LNCaP clone FGC (cell line): ENCODE data around the gene APOBEC3H.

Source experiments
- DNase-seq: peaks from one replicate; pipeline ENCODE4 v3.0.0-alpha.2; 2011; ENCODE audit warnings: low read depth
- H3K4me3 ChIP-seq: 2 replicates; pipeline ENCODE4 v1.5.1; 2011; ENCODE audit warnings: mild to moderate bottlenecking, low read depth, low read length, control low read depth
- CTCF ChIP-seq: IDR thresholded peaks from 2 replicates; pipeline ENCODE4 v1.5.1; 2012; ENCODE audit warnings: mild to moderate bottlenecking; ENCODE audit not compliant: control insufficient read depth, insufficient read depth; ENCODE audit errors: extremely low read depth

APOBEC3H gene

GRCh38 chr22:39136317-39136716 lies 39.3 kb downstream of the APOBEC3H start:
- no peak overlapping the region for H3K4me3 ChIP-seq
- no peak for DNase-seq
- no peak for TF ChIP-seq CTCF

- TF ChIP-seq CTCF = no peak
- DNase-seq = no peak
- H3K4me3 ChIP-seq = no peak overlapping the region
Observed at GRCh38 chr22:39138357-39138997, 41.4 kb downstream of the APOBEC3H start.

- no peak overlapping the region for H3K4me3 ChIP-seq
- no peak for TF ChIP-seq CTCF
- DNase-seq = no peak
Observed at GRCh38 chr22:39139933-39140332, 42.9 kb downstream of the APOBEC3H start.

- DNase-seq = no peak
- no peak for TF ChIP-seq CTCF
- no peak overlapping the region for H3K4me3 ChIP-seq
Observed at GRCh38 chr22:39142088-39142680, 45.1 kb downstream of the APOBEC3H start.

GRCh38 chr22:39144101-39144767 lies 47.2 kb downstream of the APOBEC3H start:
- peak overlapping the region; percentile 65 for H3K4me3 ChIP-seq
- no peak for DNase-seq
- TF ChIP-seq CTCF = no peak

- TF ChIP-seq CTCF = no peak
- no peak for DNase-seq
- no peak overlapping the region for H3K4me3 ChIP-seq
Observed at GRCh38 chr22:39146256-39147101, 49.4 kb downstream of the APOBEC3H start.
